Fibroblast of pulmonary artery (primary cell): Measurements from ENCODE around the gene ADIPOR1.

ENCODE experiments used
- DNase-seq: peaks from one replicate; pipeline ENCODE4 v3.0.0-alpha.2; 2010; ENCODE audit warnings: low read depth
- H3K4me3 ChIP-seq: replicated peaks from 2 replicates; pipeline ENCODE4 v1.5.1; 2011; ENCODE audit warnings: low read depth, mild to moderate bottlenecking, control low read depth, low read length, moderate library complexity
- CTCF ChIP-seq: IDR thresholded peaks from 2 replicates; pipeline ENCODE4 v1.5.1; 2011; ENCODE audit warnings: mild to moderate bottlenecking, control low read depth, low read length, inconsistent platforms; ENCODE audit errors: missing control alignments

Gene ADIPOR1

GRCh38 chr1:202982715-202983430 lies 24.8 kb upstream of the ADIPOR1 start:
- TF ChIP-seq CTCF, result no peak
- no peak overlapping the region for H3K4me3 ChIP-seq
- DNase-seq, result no peak

GRCh38 chr1:202981939-202982338 lies 23.8 kb upstream of the ADIPOR1 start:
- no peak for TF ChIP-seq CTCF
- DNase-seq, result no peak

GRCh38 chr1:202979459-202979858 lies 21.3 kb upstream of the ADIPOR1 start:
- no peak for DNase-seq
- H3K4me3 ChIP-seq, result no peak overlapping the region
- TF ChIP-seq CTCF, result no peak

More at GRCh38 chr1:202981939-202982338, 23.8 kb upstream of the ADIPOR1 start:
- H3K4me3 ChIP-seq, result no peak overlapping the region

DNA sequence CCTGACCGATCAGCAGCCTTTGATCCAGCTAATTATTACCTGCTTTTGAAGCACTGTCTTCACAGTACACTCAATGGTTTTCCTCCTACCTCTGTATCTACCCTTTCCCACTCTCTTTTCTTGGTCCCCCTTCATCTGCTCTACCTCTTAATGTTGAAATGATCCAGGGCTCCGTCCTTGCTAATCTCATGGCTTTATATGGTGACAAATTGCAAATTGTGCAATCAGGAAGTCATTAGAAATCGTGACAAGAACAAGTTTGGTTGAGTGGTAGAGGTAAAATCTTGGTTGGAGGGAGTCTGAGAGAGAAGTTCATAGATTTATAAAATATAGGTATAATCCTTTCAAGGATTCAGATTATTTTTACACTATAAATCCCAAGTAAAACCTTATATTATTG lies 18.5 kb upstream of the ADIPOR1 start:
- no peak overlapping the region for H3K4me3 ChIP-seq
- TF ChIP-seq CTCF, result no peak
- no peak for DNase-seq

DNA sequence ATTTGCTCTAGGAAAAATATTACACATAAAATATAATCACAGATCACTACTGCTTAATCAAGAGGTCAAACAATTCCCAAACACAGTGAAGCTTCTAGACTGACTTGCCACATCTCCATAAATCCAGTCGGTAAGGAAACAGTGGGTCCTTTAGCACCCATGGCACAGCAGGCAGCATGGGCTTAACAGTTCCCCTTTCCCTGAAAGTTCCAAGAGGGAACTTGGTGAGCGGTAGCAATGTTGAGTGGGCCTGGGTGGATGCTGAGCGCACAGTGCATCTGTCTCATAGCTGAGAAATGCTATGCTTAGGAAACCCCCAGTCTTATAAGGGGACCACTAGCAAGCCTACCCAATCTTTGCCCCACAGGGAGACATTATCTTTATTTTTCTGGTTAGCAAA lies 16.7 kb upstream of the ADIPOR1 start:
- TF ChIP-seq CTCF, result no peak
- no peak overlapping the region for H3K4me3 ChIP-seq
- no peak for DNase-seq

GRCh38 chr1:202972046-202972445 lies 13.9 kb upstream of the ADIPOR1 start:
- DNase-seq, result no peak
- no peak overlapping the region for H3K4me3 ChIP-seq
- TF ChIP-seq CTCF, result no peak

DNA sequence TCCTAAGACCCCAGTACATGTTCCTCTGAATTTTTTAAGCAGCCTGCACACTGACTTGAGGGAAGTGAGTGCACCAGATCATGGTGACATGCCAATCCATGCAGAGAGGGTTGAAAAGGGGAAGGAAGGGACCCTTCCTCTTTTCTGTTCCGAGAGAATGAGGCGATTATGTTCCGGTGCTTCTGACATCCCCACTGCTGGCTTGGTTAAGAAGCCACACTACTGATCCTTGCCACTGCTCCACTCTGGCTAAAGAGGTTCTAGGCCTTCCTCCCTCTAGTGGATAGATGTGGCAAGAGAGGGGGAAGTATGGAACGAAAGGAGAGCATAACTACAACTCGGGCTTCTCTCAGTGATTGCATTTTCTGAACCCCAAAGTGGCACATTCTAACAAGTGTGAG lies 10.8 kb upstream of the ADIPOR1 start:
- TF ChIP-seq CTCF, result peak; percentile 95
- H3K4me3 ChIP-seq, result no peak overlapping the region
- DNase-seq, result peak; percentile 73
